Thyroid gland (tissue), 4 donors: Measurements from ENCODE around the gene MNX1. TPM values are rescaled to one million over a fixed set of nuclear protein-coding genes. Genes with fewer than 3 reads are reported as not detected.

Source experiments
- DNase-seq, 2 donors: peaks; one replicate each; pipeline ENCODE4 v3.0.0-alpha.2; 2019
- H3K27ac ChIP-seq, 3 donors: fragments of 200-600 bp; sonication (generic); 1 replicate in 2 of 3; 2 replicates in 1 of 3; pipeline ENCODE4 v1.5.1; 2016 to 2019; ENCODE audit warnings: mild to moderate bottlenecking in 1 of 3, moderate library complexity in 1 of 3
- H3K27me3 ChIP-seq: fragments of 200-600 bp; sonication (generic); one replicate; pipeline ENCODE4 v1.5.1; 2019
- H3K36me3 ChIP-seq, 2 donors: fragments of 200-600 bp; sonication (generic); one replicate each; pipeline ENCODE4 v1.5.1; 2016 to 2019
- H3K4me1 ChIP-seq, 2 donors: fragments of 200-600 bp; sonication (generic); one replicate each; pipeline ENCODE4 v1.5.1; 2017 to 2019
- H3K4me3 ChIP-seq, 3 donors: fragments of 200-600 bp; sonication (generic); replicated peaks in 1 of 3; 1 replicate in 2 of 3; 2 replicates in 1 of 3; pipeline ENCODE4 v1.5.1; 2016; ENCODE audit warnings: mild to moderate bottlenecking in 1 of 3
- H3K9me3 ChIP-seq: fragments of 200-600 bp; sonication (generic); one replicate; pipeline ENCODE4 v1.5.1; 2017
- CTCF ChIP-seq, 6 experiments: fragments of 200-600 bp in 3 of 6; fragments of 450-650 bp in 3 of 6; sonication (generic) in 3 of 6; IDR thresholded peaks; one replicate each; pipeline ENCODE4 v1.5.1; 2016 to 2019; ENCODE audit warnings: antibody characterized with exemption in 6 of 6, mild to moderate bottlenecking in 2 of 6, inconsistent platforms in 1 of 6, moderate library complexity in 1 of 6
- POLR2A ChIP-seq, 2 donors: fragments of 450-650 bp; IDR thresholded peaks; one replicate each; pipeline ENCODE4 v1.6.1; 2017; ENCODE audit warnings: antibody characterized with exemption in 2 of 2, mild to moderate bottlenecking in 2 of 2, moderate library complexity in 1 of 2
- WGBS, 2 donors: methylation state at CpG; one replicate each; pipeline ENCODE4 v1.1.5; 2017; 5-methylcytosine and 5-hydroxymethylcytosine counted together
- intact Hi-C: fragments of 100-400 bp; cut with DNase I; formaldehyde crosslinking; loops from one replicate; pipeline ENCODE4 v1.15.1; 2023
- total RNA-seq, 4 donors: library from RNA; depleted of rRNA; stranded (reverse); fragments of >200 nt; gene quantifications; one replicate each; pipeline ENCODE4 v1.2.3, GENCODE V29; 2016

The MNX1 gene
- total RNA-seq, 4 donors from 2014 or later, result not detected

DNA sequence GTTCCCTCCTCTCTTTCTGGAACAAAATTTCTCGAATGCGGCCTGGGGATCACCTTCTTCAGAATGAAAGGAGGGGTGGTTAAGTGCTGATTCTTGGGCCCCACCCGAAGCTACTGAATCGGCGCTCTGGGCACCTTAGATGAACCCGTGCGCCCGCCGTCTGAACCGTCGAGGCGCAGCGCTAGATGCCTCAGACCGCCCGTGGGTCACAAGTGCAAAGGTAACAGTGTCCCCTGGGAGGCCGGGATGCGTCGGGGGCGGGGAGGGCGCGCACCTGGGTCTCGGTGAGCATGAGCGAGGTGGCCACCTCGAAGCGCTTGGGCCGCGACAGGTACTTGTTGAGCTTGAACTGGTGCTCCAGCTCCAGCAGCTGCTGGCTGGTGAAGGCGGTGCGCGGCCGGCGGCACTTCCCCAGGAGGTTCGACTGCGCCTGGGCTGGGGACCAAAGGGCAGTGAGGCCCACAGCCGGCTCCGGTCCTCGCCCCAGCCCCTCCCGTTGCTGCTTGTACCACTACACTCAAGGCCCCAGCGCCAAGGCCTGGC lies 4.2 kb downstream of the MNX1 start:
- intact Hi-C loops, result no loop called here
- 3 to 5% methylated on average over 26 to 35 of the region's 39 CpGs for WGBS, 2 donors
- no peak overlapping the region for H3K4me3 ChIP-seq
- H3K36me3 ChIP-seq, result no peaks in the 10 kb centered on the region
- no peak overlapping the region for H3K27ac ChIP-seq
- H3K4me1 ChIP-seq, result peaks cover 20 to 46% of the 10 kb centered on the region in 2 donors
- H3K9me3 ChIP-seq, result no peaks in the 10 kb centered on the region
- no peak for TF ChIP-seq POLR2A (IDR thresholded peaks at IDR 0.05)
- TF ChIP-seq CTCF (IDR thresholded peaks at IDR 0.05), result no peak
- no peak for DNase-seq
- H3K27me3 ChIP-seq, result peaks cover 57% of the 10 kb centered on the region

DNA sequence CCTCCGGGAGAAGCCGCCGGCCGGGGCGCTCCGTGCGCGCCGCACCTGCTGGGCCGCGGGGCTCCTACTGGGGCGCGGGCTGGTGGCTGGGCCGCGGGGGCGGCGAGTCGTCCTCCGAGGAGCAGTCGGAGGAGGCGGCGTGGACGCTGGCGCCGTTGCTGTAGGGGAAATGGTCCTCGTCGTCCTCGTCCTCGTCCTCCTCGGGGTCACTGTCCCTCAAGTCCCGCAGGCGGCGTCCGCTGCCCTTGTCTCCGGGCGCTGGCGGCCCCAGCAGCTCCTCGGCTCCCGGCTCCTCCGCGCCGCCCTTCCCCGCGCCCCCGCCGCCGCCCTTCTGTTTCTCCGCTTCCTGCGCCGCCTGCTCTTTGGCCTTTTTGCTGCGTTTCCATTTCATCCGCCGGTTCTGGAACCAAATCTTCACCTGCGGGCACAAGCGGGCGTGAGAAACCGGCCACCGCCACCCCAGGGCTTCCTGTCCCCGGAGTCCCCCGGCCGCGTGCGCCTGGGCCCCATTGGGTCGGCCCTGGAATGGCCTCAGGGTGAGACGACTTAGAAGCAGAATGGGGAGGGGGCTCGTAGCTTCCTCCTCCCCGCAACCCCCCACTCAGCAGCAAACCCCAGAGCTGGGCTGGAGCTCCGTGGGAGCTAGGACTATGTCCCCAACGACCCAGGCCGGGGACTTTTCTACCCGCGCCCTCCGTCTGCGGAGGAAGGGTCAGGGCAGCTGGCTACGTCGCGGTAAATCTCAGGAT lies 4.8 kb downstream of the MNX1 start:
- Histone ChIP-seq H3K9me3 (no peaks in the 10 kb centered on the region), H3K27ac (no peak overlapping the region), H3K36me3 (no peaks in the 10 kb centered on the region), H3K4me3 (no peak overlapping the region), H3K27me3 (peaks cover 64% of the 10 kb centered on the region), H3K4me1 (peaks cover 19 to 43% of the 10 kb centered on the region in 2 donors)
- no peak for DNase-seq
- WGBS, 2 donors, result 2 to 4% methylated on average over 41 to 56 of the region's 77 CpGs
- intact Hi-C loops, result no loop called here
- TF ChIP-seq CTCF (IDR thresholded peaks at IDR 0.05) (no peak), POLR2A (IDR thresholded peaks at IDR 0.05) (no peak)

DNA sequence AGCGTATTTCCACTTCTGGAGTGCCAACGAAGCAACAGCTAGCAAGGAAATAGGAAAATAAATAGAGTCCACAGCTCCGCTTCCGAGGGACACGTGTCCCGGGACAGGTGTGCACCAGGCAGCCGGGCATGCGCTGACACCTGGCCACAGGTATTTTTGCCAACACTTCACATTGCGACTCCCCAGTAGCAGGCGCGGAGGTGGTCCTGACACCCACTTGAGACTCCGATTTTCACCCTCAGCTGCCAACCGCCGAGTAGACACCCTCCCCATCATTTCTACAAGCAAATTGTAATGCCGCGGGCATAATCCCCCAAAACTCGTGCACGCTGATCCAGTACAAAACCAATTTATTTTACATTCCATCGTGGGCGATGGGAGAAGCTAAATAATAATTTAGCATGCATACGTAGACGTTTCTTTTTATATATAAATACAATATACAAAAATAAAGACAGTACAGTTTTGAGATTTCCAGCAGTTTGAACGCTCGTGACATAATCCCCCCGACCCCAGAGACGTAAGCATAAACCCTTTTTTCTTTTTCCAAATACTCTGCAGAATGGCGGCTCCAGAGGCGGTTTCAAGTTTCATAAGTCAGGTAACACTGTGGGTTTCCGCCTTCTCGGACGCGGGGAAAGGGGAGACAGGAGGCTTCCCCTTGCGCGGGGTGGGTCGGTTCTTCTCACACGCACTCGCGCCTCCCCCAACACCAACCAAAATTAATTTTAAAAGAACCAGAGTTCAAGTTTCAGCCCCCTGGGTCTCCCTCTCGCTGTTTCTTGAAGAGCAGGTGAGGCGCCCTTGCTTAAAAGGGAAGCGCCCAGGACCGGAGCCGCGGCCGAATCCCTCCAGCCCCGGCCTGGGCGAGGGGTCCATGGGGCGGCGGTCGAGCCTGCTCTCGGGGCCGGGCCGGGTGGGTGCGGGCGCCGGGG lies 5.7 kb downstream of the MNX1 start:
- no peak for DNase-seq
- 6 to 10% methylated on average over 38 to 39 of the region's 56 CpGs for WGBS, 2 donors

GRCh38 chr7:157003756-157004520 lies 6.5 kb downstream of the MNX1 start:
- Histone ChIP-seq H3K9me3 (no peaks in the 10 kb centered on the region), H3K4me3 (no peak overlapping the region), H3K36me3 (no peaks in the 10 kb centered on the region), H3K27me3 (peaks cover 66% of the 10 kb centered on the region), H3K4me1 (peaks cover 25 to 48% of the 10 kb centered on the region in 2 donors), H3K27ac (no peak overlapping the region)
- WGBS, 2 donors, result 3% methylated on average over 38 to 58 of the region's 60 CpGs
- intact Hi-C loops, result no loop called here
- TF ChIP-seq CTCF (IDR thresholded peaks at IDR 0.05), result no peak
- TF ChIP-seq POLR2A (IDR thresholded peaks at IDR 0.05), result no peak
- DNase-seq, result no peak

More for the DNA sequence above, 5.7 kb downstream of the MNX1 start:
- no peak overlapping the region for H3K27ac ChIP-seq
- peaks cover 25 to 52% of the 10 kb centered on the region in 2 donors for H3K4me1 ChIP-seq
- intact Hi-C loops, result no loop called here
- peaks cover 71% of the 10 kb centered on the region for H3K27me3 ChIP-seq
- no peaks in the 10 kb centered on the region for H3K9me3 ChIP-seq
- no peaks in the 10 kb centered on the region for H3K36me3 ChIP-seq
- H3K4me3 ChIP-seq, result no peak overlapping the region
- TF ChIP-seq POLR2A (IDR thresholded peaks at IDR 0.05), result no peak
- TF ChIP-seq CTCF (IDR thresholded peaks at IDR 0.05), result no peak
